GM18526 (cell line): ENCODE data around the gene SPTBN1.

Source experiments
- POLR2A ChIP-seq: IDR thresholded peaks from 3 replicates; pipeline ENCODE4 v1.6.1; 2011; ENCODE audit not compliant: insufficient read length; ENCODE audit errors: extremely low read depth

Gene SPTBN1

DNA sequence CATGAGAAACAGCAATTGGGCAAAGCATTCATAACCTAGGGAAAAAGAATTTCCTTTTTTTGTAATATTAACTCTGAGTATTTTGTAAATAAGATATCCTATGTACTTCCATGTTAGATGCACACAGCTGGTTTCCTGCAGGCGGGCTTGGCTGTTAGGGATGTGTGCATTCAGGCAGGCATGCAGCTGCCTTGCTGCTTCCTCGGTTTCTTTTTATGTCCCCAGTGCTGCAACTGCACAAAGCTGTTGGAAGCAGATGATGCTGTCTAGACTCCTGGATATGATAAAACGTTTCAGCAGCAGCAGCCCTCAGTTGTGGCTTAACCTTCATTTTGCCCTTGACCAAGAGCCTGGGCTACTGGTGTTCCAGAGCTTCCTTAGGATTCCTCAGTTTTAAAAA is 177.9 kb downstream of the SPTBN1 start:
- no peak for TF ChIP-seq POLR2A

- no peak for TF ChIP-seq POLR2A
Measured at GRCh38 chr2:54634564-54635511, 178.7 kb downstream of the SPTBN1 start.

- TF ChIP-seq POLR2A, result no peak
Measured at GRCh38 chr2:54635554-54636152, 179.5 kb downstream of the SPTBN1 start.

GRCh38 chr2:54636415-54637139 is 180.4 kb downstream of the SPTBN1 start:
- TF ChIP-seq POLR2A, result no peak

GRCh38 chr2:54638103-54638502 is 182.0 kb downstream of the SPTBN1 start:
- TF ChIP-seq POLR2A, result no peak

DNA sequence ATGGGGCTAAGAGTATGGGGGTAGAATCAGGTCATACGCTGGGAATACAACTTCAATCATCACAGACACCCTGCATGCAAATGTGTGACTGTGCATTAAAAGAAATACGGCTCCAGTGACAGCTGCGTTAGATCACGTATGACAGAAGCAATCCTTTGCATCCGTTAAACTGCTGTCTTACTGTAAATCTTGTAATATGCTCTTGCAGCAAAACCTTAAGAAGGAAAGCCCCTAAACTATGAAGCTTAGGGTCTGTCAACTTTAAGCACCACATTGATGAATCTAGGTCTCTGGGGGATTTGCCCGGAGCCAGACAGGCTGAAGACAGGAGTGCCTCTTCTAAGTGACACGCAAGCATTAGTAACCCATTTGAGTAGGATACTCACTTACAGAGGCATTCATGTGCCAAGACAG is 182.7 kb downstream of the SPTBN1 start:
- TF ChIP-seq POLR2A, result no peak

DNA sequence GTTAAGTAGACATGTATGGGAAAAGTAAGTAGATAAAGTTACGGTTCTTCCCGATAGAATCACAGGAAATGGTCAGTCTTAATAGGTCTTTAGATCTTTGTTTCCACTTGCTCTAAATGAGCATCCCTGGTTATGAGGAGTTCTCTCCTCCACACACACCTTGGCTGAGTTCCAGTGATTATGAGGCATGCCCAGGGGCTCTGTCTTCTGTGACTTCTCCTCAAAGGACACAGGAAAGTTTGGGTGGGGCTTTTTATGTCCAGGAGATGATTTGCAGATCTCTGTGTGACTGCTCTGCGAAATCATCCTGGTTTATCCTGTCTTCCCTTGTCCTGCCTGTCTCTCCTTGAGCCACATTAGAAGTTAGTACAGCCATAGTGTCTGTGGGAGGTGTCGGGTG is 183.5 kb downstream of the SPTBN1 start:
- TF ChIP-seq POLR2A, result no peak

DNA sequence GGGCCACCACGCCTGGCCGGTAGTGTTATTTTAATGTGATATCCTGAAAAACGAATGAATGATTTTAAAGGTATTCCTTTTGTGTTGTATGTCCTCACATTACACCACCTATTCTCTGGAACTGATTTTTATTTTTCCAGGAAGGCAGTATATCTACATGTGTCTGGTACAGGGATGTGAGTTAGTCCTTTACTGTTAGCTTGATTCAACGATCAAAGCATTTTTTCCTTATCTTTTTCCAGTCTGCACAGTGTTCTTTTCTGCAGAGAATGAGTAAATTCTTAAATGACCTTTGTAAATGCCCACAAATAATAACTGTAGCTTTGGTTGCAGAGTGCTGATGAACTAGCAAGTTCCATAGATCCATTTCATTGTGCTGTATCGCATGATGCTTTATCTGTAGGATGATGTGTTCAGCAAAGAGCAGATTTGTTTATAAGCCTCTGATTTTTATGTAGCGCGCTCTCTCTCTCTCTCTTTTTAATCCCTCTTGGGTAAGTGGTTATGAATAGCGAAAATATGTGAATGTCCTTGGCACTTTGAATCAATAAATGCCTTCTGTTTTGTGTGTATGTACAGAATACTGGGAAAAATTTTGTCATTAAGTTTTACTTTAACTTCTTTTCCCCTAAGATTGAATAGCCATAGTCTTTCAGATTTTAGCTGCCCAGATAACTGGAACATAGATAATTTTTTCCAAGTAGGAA is 184.9 kb downstream of the SPTBN1 start:
- no peak for TF ChIP-seq POLR2A

DNA sequence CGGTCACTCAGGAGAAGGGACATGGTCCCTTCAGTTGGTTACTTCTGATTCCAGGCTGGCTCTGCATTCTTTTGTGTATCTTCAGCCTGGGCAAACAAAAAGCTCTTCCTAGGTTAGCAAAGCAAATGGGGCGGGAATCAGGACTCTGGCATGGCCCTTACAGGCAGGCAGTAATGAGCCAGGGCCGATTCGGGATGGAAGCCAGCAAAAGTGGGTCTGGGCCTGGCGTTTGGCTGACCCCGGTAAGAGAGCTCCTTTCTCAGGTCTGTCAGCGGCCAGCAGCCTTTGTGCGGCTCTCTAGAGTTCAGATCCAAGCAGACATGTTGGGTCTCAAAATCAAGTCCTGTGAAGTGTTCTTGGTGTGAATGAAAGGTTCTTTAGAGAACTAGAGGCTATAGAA is 185.9 kb downstream of the SPTBN1 start:
- TF ChIP-seq POLR2A, result no peak

DNA sequence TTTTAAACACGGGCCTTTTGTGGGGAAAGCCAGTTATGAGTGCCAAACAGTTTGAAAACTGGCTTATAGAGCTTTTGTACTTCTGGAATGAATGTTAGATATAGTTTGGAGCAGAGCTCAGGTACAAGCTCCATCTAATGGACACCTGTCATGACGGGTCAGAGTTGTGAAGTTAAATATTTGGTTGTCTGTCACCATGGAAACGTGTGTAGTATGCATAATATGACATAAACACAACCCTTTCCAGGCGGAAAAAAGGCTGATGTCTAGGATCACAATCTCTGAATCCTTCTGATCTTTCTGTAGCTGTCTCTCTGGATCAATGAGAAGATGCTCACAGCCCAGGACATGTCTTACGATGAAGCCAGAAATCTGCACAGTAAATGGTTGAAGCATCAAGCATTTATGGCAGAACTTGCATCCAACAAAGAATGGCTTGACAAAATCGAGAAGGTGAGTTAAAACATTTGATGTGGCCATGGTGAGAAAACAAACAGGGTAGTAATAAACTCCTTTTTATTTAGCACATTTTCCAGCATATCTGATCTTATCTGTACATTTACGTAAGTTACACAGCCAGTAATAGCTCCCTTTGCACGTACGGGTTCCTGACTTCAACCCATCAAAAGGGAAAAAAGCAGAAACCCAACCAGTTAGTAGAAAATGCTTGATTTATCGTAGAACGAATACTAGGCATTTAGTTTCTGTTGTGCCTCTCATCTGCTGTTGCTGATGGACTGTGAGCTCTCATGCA is 186.7 kb downstream of the SPTBN1 start:
- TF ChIP-seq POLR2A, result no peak

DNA sequence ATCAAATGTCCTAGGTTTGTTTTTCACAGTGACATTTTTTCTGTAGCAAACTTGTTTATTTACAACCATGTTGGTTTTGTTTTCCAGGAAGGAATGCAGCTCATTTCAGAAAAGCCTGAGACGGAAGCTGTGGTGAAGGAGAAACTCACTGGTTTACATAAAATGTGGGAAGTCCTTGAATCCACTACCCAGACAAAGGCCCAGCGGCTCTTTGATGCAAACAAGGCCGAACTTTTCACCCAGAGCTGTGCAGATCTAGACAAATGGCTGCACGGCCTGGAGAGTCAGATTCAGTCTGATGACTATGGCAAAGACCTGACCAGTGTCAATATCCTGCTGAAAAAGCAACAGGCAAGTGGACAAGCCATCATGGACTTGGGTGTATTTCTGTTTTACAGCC is 188.1 kb downstream of the SPTBN1 start:
- no peak for TF ChIP-seq POLR2A

GRCh38 chr2:54646170-54646927 is 190.2 kb downstream of the SPTBN1 start:
- TF ChIP-seq POLR2A, result no peak

DNA sequence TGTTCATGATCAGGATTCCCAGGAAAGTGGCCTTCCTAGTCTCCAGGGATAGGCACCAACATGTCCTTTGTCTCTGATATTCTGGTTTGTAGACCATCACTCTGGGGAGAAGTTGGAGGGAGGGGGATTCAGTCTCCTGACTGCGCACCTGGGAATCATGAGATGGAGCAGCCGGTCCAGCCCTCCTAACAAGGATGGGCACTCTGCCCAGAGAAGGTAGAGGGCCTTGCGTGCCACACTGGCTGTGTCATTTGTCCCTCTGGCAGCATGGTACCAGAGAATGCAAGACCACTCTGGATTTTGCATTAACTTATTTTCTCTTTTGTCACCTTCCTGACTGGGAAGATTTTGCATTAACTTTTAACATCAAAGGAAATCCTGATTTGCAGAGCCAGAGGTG is 192.1 kb downstream of the SPTBN1 start:
- TF ChIP-seq POLR2A, result no peak

- no peak for TF ChIP-seq POLR2A
Measured at GRCh38 chr2:54649191-54649590, 193.1 kb downstream of the SPTBN1 start.

DNA sequence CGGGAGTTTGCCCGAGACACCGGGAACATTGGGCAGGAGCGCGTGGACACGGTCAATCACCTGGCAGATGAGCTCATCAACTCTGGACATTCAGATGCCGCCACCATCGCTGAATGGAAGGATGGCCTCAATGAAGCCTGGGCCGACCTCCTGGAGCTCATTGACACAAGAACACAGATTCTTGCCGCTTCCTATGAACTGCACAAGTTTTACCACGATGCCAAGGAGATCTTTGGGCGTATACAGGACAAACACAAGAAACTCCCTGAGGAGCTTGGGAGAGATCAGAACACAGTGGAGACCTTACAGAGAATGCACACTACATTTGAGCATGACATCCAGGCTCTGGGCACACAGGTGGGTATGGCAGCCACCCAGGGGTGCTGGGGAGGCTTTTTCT is 193.5 kb downstream of the SPTBN1 start:
- TF ChIP-seq POLR2A, result no peak
